GM19324 (cell line): ENCODE measurements around the gene SIGMAR1.

Source experiments
- ATAC-seq: cut with Tn5 transposase; IDR thresholded peaks from one replicate; pipeline ENCODE4 v1.9.1; 2021; ENCODE audit warnings: mild to moderate bottlenecking, moderate library complexity; ENCODE audit not compliant: unreplicated experiment, low FRiP score

The SIGMAR1 gene

GRCh38 chr9:34607331-34607730, 30.3 kb downstream of the SIGMAR1 start:
- no peak for ATAC-seq

DNA sequence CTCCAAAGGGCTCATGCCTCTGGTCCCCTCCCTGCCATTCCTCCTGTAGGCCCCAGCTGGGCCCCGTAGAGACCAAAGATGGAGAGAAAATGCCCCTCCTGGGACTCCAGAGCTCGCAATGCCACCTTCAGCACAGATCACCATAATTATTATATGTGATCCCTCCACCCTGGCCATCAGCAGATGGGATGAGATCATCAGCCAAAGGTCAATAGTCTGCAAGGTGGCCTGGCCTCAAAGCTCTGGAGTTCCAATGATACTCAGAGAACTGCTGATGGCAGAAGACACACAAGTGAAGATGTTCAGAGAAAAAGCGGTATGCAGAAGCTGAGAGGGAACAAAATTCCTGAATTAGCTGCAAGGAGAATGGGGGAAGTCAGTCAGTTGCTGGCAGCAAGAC, 30.7 kb downstream of the SIGMAR1 start:
- ATAC-seq = no peak

- no peak for ATAC-seq
Observed at GRCh38 chr9:34606190-34606589, 31.4 kb downstream of the SIGMAR1 start.

DNA sequence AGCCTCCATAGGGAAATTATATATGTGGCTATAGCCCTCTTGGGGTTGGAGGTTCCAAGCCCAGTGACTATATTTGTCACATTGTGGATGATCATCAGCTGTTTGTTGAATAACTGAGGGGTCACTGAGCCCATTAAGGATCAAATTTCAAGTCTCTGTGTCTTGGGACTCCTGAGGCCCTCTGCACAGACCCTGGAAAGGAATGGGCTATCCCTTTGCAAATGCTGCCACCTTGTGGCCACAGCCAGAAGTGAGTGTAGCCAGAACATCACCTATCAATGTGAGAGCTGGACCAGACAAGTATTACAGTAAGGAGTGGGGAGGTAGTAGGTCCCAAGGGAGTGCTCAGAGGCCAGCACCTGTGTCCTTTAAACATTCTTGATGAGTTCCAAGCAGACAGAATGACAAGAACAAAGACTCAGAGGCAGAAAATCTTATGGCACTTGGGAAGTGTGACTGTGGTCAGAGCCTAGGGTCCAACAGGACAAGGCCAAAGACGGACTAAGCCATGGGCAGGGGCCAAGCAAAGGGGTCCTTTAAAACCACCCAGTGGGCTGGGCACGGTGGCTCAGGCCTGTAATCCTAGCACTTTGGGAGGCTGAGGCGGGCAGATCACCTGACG, 33.9 kb downstream of the SIGMAR1 start:
- ATAC-seq = no peak

DNA sequence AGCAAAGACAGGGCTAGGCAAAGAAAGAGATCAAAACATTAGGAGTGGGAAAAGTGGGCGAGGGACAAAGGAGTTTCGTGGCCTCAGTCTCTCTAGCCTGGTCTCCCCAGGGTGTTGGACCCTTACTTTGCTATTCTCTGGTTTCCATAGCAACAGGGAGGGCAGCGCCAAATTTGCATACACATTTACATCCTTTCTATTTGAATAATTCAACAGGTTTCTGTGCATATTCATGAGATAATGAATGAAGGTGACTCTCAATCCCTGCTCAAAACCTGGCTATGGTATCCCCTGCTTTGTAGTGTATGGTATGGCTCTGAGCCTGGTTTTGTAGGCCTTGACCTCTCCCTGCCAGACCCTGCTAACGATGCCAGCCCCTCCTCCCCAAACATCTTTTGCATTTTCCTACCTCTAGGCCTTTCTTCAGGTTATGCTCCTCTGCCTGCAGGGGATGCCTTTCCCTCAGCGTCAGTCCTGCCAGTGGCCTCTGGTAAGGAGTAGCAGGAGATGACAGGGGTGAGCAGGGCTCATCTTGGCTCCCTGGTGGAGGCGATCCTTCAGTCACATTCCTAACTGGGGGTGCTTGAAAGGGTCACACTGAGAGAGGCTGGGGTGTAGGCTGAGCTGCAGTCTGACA, 35.5 kb downstream of the SIGMAR1 start:
- no peak for ATAC-seq

DNA sequence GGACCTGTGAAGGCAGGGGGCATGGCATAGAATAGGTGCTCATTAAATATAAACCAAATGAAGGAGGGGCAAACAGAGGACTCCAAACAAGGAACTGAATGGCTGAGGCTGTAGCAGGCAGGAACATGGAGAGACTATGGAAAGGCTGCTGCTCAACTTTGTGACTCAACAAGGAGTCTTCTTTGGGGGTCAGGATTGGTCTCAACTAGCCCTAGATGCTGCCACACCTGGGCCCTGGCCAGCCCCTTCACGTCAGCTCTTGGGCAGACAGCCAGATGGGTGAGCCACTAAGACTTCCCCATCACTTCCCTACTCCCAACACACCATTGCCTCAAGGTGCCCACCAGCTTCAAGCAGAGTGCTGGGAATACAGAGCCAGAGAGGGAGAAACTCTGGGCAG, 36.7 kb downstream of the SIGMAR1 start:
- no peak for ATAC-seq

DNA sequence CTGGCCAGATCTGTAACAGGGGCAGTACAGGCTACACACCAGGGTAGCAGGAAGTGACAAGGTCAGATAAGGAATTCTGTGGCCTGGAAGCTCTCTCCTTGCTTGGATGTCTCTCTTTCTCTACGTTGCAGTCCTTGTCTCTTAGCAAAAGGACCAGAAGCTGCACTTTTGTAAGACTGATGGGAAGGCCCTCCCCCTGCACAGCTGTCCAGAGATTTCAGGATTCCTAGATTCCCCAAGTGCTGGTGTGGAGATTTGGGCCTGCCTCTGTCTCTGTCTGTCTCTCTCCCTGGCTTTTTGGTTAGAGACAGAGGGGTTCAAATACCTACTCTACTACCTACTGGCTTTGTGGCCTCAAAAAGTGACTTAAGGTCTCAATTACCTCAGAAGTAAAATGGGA, 38.0 kb downstream of the SIGMAR1 start:
- ATAC-seq = no peak

GRCh38 chr9:34594177-34594576, 43.4 kb downstream of the SIGMAR1 start:
- ATAC-seq = no peak

DNA sequence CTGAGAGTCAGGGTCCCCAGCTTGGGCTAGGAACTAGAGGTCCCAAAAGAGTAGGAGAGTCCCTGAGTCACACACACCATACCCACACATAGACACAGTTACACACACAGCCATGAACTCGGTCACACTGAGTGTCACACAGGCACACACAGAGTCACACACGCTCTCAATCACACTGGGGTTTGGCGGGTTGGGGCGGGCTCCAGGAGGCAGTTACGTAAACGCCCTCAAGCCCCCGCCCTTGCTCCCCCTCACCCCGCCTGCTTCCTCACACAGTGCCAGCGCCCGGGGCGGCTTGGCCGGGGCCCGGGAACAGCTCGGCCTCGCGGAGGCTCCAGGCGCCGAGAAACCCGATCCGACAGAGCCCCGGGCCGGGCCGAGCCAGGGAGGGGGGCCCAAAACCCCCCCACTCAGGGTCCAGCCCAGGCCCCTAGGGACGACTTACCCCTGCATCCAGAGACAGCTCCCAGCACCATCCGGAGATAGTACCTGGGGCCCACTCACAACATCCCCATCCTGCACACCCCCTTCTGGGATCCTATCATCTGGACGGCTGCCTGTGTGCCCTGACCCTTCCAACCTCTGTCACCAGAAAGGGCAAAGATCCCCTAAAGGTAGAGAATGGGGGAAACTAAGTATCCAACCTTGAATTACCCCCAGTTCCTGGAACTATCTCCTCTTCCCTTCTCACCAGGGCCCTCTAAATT, 44.5 kb downstream of the SIGMAR1 start:
- no peak for ATAC-seq

DNA sequence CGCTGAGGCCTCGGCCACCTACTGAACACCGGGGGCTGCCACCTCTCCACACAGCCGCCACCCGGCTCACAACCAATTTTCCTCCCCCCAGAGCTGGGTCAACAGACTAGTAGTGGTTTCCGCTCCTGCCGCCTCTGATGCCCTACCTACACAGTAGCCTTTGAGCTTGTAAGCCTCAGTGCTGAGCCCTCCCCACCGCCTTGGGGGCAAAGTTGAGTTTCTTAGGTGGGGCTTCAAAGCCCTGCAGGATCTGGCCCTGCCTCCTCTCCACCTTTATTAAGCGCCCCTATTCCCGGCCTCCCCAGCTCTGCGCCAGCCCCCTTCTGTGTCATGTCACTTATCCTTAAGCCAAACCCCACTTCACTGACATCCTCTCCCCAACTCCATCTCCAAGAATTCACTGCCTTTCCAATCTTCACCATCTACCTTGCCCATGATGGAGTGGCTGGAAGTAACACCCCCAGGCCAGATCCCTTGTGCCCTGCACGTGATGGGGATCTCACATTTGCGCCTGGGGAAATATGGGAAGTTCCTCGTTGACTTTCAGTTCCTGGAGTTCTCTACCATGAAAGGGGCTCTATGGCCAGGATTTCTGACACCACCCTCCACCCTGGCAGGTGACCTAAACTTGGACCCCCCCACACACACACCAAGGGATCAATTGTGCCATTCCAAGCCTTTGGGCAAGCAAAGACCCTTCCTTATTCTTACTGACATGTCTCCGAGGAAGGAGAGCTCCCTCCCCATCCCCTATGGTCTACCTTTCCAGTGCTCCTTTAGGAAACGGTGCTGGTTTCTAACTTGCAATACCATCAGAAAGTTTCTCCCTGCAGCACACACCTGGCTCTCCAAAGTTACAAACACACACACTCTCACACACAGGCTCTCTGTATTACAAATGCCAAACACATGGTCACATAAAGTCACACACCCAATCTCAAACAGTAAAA, 45.4 kb downstream of the SIGMAR1 start:
- ATAC-seq = no peak

GRCh38 chr9:34591248-34591916, 46.2 kb downstream of the SIGMAR1 start:
- ATAC-seq = peak; percentile 55

DNA sequence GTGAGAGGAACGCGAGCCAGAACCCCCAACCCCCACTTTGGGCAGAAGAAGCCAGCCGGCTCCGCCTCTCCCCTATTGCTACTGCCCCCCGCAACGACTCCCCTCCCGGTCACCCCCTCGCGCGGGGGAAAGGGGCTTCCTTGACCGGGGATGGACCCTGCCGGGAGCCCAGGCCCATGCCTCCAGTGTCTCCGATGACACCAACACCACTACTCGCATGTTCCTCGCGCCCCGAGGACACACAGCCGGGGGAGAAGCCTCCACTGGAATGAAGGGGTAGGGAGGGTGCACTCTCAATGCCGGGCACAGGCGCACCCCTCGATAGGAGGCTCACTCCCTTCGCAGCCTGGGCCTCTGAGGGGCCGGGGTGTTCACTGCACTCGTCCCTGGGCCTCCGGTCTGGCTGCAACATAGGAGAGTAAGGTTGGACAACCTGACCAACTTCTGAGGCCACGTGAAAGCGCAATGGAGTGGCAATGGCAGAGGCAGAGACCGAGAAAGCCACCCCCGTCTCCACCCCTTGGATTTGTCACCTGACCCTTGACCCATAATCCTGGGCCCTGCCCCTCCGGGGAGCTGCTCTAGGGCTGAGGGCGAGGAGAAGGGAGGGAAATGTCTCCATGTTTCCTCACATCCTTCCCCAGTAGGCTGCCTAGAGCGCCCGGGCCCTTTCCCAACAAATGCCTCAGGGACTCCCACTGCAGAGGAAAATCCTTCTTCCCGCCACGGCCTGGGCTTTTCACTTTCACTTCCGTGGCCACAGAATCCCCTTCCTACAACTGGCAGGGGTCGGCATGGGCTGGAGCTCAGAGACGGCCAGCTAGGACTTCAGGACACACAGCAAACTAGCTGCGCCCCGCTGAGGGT, 47.0 kb downstream of the SIGMAR1 start:
- no peak for ATAC-seq

- no peak for ATAC-seq
Observed at GRCh38 chr9:34589636-34590380, 47.8 kb downstream of the SIGMAR1 start, which contains the start of gene CNTFR. TSS of gene CNTFR (minus strand) at chr9:34589724. CDS start at chr9:34568981, 20,743 bp downstream.

DNA sequence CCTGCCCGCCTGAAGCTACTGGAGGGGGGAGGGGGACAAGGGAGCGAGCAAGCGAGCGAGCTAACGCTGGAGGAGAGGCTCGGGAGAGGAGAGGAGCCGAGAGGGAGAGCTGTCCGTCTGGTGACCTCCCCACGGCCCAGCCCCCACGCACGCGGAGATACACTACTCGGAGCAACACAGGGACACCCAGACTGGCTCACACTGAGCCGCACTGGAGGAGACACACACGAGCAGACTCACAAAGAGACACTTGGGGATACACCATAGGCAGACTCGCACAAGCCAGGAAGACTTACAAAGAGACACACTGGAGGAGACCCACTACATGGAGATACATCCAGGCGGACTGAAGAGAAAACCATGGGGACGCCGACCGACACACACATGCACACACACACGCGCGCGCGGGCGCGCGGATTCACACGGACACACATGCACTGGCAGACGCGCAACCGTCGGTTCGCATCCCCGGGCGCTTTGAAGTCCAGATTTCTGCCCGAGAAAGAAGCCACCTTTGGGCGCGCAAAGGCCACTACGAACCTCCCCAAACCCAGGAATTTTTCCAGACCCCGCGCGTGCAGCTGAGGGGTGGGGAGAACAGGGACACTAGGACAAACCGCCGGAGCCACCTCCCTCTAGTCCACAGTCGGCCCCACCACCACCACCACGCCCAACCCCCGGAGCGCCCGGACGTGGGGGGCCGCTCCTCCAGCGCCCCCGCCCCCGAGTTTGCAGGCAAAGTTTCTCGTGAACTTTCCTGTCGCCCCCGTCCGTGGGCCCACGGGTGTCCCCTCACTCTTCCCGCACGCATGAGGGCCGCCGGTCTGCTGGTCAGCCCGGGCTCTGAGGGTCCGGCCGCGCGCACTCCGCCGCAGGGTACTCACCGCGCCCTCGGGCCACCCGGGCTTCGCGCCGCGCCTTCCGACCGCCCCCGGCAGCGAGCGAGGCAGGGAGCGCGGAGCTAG, 48.6 kb downstream of the SIGMAR1 start:
- ATAC-seq = no peak

- no peak for ATAC-seq
Observed at GRCh38 chr9:34587271-34587670, 50.3 kb downstream of the SIGMAR1 start.

DNA sequence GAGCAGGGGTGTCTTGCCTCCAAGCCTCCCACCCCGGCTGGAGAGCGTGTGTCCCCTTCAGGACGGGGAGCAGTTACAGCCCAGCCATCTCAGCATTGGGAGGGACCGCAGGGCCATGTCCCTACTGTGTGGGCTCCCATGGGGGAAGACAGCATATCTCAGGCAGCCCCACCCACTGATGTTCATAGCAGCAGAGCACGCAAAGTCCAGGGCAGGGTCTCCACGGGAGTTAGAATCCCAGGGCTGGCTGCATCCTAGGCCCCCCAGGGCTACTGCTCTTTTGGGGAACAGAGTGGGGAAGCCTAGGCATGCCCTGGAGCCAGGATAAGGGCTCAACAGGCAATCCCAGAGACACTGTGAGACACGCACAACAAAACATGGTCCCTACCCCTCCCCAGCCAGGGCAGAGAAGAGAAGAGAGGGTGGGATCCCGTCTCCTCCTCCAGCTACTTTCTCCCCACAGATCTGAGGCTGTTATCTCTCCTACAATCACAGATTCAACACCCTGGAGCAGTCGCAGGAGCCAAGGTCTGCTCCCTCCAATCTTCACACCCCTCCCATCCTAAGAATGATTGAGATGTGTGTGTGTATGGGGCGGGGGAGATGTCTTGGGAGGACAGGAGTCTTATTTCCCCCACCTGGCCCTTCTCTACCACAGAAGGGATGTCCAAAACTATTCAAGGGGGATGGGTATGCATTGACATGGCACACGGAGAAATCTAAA, 51.5 kb downstream of the SIGMAR1 start:
- no peak for ATAC-seq

DNA sequence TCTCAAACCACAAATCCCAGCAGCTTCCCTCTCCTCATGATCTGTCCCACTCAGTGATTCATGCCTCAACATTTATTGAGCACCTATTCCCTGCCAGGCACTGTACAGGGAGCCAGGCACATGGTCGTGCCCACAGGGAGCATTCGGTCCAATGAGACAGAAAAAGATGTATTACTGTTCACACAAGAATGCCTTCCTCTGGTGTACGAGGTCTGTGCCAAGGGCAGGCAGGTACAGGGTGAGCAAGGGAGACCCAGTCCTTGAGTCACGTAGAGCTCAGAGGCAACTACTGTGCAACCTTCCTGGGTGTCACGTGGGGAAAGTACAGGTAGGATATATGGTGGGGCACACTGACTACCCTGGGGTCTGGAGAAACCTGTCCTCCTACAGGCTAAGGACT, 52.6 kb downstream of the SIGMAR1 start:
- no peak for ATAC-seq
